ENCODE data around the gene BRCC3.
"Not testable (repeated sequence)": the region's sequence is repeated elsewhere in the genome, so short reads cannot be mapped to it uniquely, and the experiment has no call there.

Gene BRCC3

DNA sequence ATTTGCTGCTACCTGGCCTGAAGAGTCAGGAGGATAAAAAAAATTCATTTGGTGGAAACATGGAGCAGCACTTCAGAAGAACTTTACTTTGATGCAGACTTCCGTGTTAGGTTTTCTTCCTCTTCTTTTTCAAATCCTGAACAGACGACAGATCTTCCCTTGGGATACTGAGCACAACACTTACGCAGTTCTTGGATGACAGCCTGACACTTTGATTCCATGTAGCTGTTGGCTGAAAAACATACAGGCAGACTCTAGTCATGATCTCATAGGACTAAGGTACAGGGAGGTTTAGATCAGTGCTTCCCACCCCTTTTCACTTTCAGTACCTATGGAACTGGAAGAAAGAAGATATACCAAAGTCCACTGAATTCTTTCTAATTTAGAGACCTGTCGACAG is 9.5 kb upstream of the BRCC3 start:
- no peak for DNase-seq

DNA sequence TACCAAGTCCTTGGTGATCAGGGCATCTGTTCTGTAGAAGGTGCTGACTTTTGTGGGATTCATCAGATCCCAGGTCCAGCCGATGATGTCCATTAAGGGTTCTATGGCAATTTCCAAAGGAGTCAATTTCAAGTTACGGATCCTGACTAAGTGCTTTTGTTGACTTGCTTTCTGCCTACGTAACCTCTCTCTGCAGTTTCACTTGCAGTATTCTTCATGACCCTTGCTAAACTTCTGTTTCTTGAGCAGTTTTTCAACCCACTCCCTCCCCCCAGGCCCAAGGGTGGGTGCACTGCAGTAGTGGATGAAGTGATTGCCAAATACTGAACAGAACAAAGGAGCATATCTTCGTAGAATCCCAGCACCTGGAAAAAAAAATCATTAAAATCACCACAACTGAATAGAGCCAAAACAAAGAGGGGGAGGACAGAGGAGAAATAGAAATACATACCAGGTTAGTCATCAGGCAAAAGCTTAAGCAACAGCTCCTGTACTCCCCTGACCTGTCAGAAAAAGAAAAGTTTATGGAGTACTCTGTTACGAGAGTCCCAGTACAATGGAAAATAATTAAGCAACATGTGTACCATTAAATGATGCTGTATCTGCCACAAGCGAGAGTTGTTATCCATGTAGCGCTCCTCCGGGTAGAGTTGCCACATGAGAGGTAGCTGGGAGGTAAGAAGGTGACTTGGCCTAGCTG is 6.1 kb upstream of the BRCC3 start:
- DNase-seq = no peak

DNA sequence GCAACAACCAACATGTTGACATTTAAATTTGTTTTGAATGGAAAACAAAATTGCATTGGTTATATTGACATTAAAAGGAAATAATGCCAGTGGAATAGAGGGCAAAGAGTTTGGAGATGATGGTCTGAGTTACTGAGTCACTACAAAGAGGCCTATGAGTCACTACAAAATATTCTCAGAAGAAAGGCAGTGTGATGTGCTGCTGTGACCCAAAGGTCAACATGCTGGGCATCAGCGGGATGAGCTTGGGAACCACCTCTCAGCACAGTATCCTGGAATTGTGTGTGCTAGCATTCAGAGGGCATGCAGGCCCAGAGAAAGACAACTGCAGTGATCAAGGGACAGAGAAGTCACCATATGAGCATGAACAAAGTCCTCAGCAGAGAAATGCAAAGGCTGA is 3.1 kb upstream of the BRCC3 start:
- DNase-seq = no peak

DNA sequence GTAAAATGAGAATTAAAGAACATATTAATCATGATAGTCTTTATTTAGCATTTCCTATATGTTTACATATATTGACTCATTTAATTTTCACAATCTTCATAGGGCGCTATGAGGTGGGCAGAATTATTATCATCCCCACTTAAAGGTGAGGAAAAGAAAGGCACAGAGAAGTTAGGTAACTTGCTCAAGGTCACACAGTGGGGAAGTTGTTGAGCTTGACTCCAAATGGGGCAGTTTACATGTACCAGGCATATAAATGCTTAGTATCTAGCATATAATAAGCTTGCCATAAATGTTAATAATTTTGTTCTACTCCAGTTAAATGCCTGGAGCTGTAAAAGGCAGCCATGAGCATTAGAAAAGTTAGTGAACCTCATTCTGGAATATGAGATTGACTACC is 1.9 kb upstream of the BRCC3 start:
- DNase-seq = no peak

- no peak for DNase-seq
These were observed 1.3 kb upstream of the BRCC3 start for GRCh38 chrX:155070038-155070437.

GRCh38 chrX:155070663-155070974 is 689 bp upstream of the BRCC3 start:
- DNase-seq = no peak

- no peak for DNase-seq
These were observed 479 bp downstream of the BRCC3 start for GRCh38 chrX:155071694-155072280.

GRCh38 chrX:155086202-155086840 is 15.0 kb downstream of the BRCC3 start:
- DNase-seq = peak; percentile 77

- no peak for DNase-seq
These were observed 15.8 kb downstream of the BRCC3 start for GRCh38 chrX:155086961-155087735.

GRCh38 chrX:155094468-155095061 is 23.3 kb downstream of the BRCC3 start:
- DNase-seq = no peak

- no peak for DNase-seq
These were observed 34.6 kb downstream of the BRCC3 start for GRCh38 chrX:155105919-155106318.

- no peak for DNase-seq
These were observed 37.1 kb downstream of the BRCC3 start for GRCh38 chrX:155108427-155108826.

GRCh38 chrX:155112171-155112570 is 40.9 kb downstream of the BRCC3 start:
- DNase-seq = no peak

DNA sequence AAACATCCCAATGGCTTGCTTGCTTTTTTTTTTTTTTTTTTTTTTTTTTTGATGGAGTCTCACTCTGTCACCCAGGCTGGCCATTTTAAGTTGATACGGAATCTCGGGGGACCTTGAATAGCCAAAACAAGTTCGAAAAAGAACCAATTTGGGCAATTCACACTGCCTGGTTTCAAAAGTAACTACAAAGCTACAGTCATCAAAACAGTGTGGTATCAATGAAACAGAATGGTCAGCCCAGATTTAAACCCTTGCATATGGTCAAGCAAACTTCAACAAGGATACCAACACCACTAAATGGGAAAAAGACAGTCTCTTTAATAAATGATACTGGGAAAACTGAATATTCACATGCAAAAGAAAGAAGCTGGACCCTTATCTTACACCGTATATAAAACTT is 41.8 kb downstream of the BRCC3 start:
- DNase-seq = no peak

DNA sequence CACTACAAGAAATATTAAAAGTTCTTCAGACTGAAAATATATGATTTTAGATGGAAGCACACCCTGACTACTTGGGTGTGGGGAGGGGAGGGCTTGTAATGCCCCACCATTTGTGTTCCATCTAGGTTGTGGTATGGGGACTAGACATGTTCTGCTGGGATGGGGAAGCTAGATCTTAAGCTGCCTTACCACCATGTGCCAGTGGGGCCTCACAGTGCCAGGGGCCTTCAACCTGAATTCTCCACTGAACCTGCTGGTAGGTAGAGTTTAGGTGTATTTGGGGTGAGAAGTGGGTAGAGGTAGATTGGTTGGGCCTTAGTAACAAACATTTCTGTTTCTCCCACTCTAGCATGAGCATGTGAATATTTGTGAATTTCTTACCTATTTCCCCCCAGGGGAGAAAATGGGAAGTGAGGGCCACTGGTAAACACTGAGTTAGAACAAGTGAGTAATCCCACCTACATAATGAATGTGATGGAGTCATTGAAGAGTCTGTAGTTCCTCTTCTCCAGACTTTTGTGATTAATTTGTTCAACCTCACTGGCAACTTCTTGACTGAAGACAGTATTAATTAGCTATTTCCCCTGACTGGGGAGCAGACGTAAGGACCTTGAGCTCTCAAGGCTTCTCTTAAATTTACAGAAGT is 44.0 kb downstream of the BRCC3 start:
- DNase-seq = no peak

DNA sequence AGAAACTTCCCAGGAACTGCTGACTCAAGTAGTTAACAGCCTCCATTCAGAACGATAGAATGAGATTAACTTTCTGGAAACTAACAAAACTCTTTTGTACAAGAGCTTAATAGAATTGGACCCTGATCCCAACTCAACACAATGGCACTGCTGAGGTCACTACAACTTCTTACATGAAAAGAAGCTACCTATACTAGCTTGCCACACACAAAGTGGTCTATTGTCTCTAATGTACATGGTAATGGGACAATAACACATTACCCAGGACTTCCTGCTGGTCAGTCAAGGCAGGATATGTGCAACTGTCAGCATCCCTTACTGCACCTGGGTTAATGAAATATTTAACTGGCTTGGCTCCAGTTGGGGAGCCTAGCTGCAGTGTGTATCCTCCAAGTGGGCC is 56.2 kb downstream of the BRCC3 start:
- no peak for DNase-seq

DNA sequence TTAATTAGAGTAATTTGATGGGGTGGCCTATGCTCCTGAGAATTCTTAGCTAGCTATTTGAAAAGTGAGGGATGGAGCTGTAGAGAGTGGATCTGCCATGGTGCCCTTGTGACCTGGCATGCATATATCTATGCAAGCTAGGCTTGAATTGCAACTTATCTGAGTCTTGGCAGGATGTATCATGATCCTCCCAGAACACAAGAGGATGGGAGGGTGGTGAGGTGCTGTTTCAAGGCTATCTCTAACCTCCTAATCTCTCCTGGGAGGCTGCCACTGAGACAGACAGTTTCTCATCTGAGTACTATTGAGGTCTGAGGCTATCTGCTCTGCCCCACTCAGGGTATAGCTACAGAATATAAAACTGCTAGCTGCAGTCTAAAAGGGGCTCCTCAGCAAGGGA is 56.6 kb downstream of the BRCC3 start:
- DNase-seq = no peak

DNA sequence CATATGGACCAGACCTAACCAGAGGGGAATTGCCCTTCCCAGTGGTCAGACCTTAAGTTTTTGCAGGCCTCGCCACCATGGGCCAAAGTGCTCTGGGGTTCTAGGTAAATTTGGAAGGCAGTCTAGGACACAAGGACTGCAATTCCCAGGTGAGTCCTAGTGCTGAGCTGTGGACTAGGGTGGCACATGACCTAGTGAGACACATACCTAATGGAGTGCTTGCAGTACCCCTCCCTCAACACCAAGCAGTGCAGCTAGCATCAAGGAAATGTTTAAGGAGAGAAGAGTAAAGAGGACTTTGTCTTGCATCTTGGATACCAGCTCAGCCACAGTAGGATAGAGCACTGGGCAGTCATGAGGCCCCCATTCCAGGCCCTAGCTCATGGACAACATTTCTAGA is 60.8 kb downstream of the BRCC3 start:
- DNase-seq = no peak

GRCh38 chrX:155134255-155134654 is 62.9 kb downstream of the BRCC3 start:
- no peak for DNase-seq

DNA sequence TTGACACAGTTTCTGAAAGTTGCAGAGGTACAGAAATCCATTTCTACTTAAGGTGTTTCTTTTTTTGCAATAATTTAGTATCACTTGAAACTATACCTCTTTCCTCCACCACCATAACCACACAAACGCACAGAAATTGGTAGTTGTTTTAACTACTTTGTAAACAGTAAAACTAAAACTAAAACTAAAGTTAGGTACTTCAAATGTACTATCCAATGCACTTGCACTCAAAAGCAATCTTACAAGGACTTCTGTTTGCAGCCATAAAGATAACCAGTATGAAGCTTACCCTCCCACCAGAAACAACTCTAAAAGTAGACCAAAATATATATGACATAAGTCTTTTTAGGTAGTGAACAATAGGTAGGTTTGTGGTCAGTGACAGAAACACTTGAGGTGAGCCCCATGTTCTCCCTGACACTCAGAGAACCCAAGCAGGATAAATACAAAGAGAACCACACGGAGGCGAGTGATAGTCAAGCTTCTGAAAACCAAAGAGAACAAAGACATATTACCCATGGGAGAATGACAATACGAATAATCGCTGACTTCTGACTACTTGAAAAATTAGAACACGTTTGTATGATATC is 72.7 kb downstream of the BRCC3 start:
- DNase-seq = no peak

GRCh38 chrX:155144926-155145325 is 73.6 kb downstream of the BRCC3 start:
- no peak for DNase-seq

DNA sequence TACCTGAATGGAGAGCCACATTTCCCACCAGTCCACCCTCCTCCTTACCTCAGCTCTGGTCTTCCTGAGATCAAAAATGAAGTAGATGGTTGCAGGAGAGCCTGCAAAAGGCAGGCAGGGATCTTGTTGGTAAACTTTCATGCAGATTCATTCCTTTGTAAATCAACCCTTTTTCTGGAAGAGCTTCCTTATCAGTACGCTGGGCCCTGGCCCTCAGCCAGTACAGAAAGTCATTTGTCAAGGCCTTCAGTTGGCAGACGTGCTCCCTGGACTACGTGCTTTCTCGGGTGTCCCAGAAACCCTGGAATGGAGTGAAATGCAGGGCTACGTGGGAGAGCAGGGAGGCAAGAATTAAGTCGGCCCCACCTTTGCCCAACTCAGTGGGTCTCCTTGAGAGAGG is 76.3 kb downstream of the BRCC3 start:
- DNase-seq = not testable (repeated sequence)

GRCh38 chrX:155148166-155148565 is 76.9 kb downstream of the BRCC3 start:
- not testable (repeated sequence) for DNase-seq

Data from activated effector memory CD4-positive, alpha-beta T cell treated with anti-CD3 and anti-CD28 coated beads, Interleukin-2, amount 50 U/mL, for 16 hours (primary cell).